GM21825 (cell line): ENCODE data around the gene NRF1.

Experiments
- ATAC-seq: cut with Tn5 transposase; IDR thresholded peaks from one replicate; pipeline ENCODE4 v1.9.1; 2021; ENCODE audit warnings: mild to moderate bottlenecking, moderate library complexity; ENCODE audit not compliant: unreplicated experiment

The NRF1 gene

DNA sequence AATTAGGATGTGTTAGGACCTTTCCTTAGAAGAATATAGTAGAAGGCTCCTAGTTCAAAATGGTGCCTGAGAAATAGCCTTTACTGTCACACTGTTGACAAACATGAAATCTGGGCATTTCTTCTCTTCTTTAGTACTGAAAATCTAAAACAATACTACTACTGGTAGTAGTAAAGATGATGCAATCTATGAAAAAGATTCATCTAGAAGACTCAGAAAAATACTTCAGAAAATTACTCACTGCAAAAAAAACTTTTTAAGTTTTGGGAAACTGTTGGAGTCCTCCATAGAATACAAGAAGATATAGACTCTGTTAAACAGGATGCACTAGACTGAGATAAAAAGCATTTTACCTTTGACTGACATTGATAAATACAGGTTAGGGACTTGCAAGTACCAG, 67.1 kb downstream of the NRF1 start:
- no peak for ATAC-seq

DNA sequence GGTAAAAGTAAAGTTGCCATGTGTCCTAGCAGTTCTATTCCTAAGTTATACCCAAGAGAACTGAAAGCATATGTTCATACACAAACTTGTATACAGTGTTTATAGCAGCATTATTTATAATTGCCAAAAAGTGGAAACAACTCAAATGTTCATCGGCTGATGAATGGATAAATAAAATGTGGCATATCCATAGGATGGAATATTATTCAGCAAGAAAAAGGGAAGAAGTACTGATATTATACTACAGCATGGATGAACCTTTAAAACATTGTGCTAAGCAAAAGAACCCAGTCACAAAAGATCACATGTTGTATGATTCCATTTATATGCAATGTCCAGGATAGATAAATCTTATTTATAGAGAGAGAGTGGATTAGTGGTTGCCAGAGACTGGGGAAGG, 68.9 kb downstream of the NRF1 start:
- no peak for ATAC-seq

GRCh38 chr7:129684777-129685176, 73.3 kb downstream of the NRF1 start:
- ATAC-seq: no peak

GRCh38 chr7:129686063-129686462, 74.5 kb downstream of the NRF1 start:
- no peak for ATAC-seq

GRCh38 chr7:129688503-129689222, 77.1 kb downstream of the NRF1 start:
- ATAC-seq: no peak

- no peak for ATAC-seq
Observed at GRCh38 chr7:129689995-129690581, 78.6 kb downstream of the NRF1 start.

- ATAC-seq: no peak
Observed at GRCh38 chr7:129690701-129691100, 79.2 kb downstream of the NRF1 start.

GRCh38 chr7:129698516-129699418, 87.2 kb downstream of the NRF1 start:
- ATAC-seq: no peak

- ATAC-seq: no peak
Observed at GRCh38 chr7:129702316-129702715, 90.8 kb downstream of the NRF1 start.

GRCh38 chr7:129702761-129703338, 91.3 kb downstream of the NRF1 start:
- no peak for ATAC-seq

- no peak for ATAC-seq
Observed at GRCh38 chr7:129703751-129704150, 92.2 kb downstream of the NRF1 start.

- no peak for ATAC-seq
Observed at GRCh38 chr7:129707910-129708499, 96.5 kb downstream of the NRF1 start.

DNA sequence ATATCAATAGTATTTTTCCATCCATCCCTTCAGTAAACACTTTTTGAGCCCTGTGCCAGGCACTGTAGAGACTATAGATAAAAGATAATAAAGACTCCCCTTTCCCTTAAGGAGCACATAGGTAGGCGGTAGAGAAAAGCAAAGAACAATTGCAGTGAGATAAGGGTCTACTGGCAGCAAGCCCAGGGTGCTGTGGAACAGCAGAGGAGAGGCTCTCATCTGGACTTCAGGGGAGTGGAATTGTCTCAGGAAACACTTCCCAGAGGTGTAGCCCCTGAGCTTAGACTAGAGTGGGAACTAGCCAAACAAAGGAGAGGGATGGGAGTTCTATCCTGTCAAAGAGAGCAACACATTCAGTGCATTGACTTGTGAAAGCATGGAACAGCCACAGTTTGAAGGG, 102.0 kb downstream of the NRF1 start:
- no peak for ATAC-seq

GRCh38 chr7:129714514-129715063, 103.1 kb downstream of the NRF1 start:
- ATAC-seq: no peak

DNA sequence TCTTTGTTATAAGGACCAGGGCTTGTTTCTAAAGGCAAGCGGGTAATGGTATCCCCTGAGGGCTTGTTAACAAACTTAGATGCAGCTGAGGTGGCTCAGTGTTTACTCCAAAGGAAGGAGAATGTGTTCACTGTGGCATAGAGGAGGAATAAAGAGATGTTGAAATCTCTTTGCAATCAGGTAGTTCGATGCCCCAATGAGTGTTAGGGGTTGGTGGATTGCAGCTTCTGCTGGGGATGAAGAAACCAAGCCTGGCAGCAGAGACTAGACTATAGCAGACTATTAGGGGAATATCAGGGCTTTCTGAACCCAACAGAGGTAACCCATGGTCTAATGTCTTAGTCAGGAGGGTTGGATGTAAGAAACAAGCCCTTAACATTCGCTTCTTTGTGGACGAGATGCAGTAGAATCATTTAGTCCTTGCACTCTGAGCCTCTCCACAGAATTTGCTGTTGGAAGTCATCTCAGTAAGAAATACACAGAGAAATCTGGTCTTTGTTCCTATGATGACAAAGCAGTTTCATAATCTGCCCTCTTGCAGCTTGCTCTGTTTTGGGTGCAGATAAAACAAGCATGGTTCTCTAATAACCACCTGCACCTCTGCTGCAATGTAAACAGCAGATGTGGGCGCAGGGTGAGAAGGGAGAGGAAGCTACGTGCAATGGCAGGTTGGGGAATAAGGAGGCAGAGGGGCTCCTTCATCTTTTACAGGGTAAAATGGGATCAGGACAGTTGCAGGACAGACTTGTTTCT, 108.6 kb downstream of the NRF1 start:
- ATAC-seq: no peak

GRCh38 chr7:129721068-129721467, 109.5 kb downstream of the NRF1 start:
- no peak for ATAC-seq

DNA sequence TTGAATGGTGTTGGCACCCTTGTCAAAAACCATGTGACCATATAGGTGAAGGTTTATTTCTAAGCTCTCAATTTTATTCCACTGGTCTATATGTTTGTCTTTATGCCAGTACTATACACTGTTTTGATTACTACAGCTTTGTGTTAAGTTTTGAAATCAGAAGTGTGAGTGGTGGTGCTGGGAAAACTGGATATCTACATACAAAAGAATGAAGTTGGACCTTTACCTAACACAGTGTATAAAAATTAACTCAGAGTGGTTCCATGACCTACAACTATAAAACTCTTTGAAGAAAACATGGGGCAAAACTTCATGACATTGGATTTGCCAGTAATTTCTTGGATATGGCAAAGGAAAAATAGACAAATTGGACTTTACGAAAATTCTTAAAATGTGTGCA, 112.2 kb downstream of the NRF1 start:
- ATAC-seq: no peak

GRCh38 chr7:129724796-129725195, 113.3 kb downstream of the NRF1 start:
- ATAC-seq: no peak

- no peak for ATAC-seq
Observed at GRCh38 chr7:129728875-129729467, 117.5 kb downstream of the NRF1 start.

- no peak for ATAC-seq
Observed at GRCh38 chr7:129729511-129729910, 118.0 kb downstream of the NRF1 start.
